D721Med (cell line): ENCODE measurements around the gene FOXJ2.
"Not testable (repeated sequence)": the region's sequence is repeated elsewhere in the genome, so short reads cannot be mapped to it uniquely, and the experiment has no call there.

Experiments used
- DNase-seq: peaks from one replicate; pipeline ENCODE4 v3.0.0; 2011; ENCODE audit warnings: low spot score; ENCODE audit not compliant: insufficient read length
- FAIRE-seq: peaks from 2 replicates; lab custom pipeline; 2011; peaks lifted over from hg19 to GRCh38; lab: Jason Lieb, UNC
- TF ChIP-seq, protein P1 (sequence below): IDR thresholded peaks from 2 replicates; pipeline ENCODE4 v1.5.1; 2012; ENCODE audit warnings: mild to moderate bottlenecking, control low read depth; ENCODE audit not compliant: insufficient read depth; ENCODE audit errors: missing control alignments

The FOXJ2 gene

DNA sequence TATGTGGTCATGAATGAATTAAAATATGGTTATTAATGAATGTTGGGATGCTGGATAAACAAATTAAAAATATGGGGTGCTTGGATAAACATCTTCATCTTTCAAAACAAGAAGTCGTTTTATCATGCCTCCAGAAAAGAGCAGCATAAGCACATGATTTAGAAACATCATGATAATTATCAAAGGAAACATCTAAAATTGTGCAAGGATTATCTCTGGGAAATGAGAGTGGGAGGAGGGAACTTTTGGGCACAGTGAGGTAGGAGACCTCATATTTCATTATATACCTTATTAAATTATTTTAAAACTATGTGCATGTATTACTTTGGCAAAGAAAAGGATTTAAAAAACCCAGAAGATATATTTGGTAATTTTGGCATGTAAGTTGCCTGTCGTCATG is 24.8 kb downstream of the FOXJ2 start:
- FAIRE-seq (no peak), DNase-seq (no peak)
- TF ChIP-seq, protein P1, sequence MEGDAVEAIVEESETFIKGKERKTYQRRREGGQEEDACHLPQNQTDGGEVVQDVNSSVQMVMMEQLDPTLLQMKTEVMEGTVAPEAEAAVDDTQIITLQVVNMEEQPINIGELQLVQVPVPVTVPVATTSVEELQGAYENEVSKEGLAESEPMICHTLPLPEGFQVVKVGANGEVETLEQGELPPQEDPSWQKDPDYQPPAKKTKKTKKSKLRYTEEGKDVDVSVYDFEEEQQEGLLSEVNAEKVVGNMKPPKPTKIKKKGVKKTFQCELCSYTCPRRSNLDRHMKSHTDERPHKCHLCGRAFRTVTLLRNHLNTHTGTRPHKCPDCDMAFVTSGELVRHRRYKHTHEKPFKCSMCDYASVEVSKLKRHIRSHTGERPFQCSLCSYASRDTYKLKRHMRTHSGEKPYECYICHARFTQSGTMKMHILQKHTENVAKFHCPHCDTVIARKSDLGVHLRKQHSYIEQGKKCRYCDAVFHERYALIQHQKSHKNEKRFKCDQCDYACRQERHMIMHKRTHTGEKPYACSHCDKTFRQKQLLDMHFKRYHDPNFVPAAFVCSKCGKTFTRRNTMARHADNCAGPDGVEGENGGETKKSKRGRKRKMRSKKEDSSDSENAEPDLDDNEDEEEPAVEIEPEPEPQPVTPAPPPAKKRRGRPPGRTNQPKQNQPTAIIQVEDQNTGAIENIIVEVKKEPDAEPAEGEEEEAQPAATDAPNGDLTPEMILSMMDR = no peak

- DNase-seq (no peak), FAIRE-seq (no peak)
- TF ChIP-seq, protein P1 = no peak
Observed at GRCh38 chr12:8057839-8058238, 25.3 kb downstream of the FOXJ2 start.

- FAIRE-seq (no peak), DNase-seq (no peak)
- TF ChIP-seq, protein P1 = no peak
Observed at GRCh38 chr12:8058506-8058905, 26.0 kb downstream of the FOXJ2 start.

- DNase-seq = no peak
- no peak for FAIRE-seq
- TF ChIP-seq, protein P1 = no peak
Observed at GRCh38 chr12:8064131-8064530, 31.6 kb downstream of the FOXJ2 start.

DNA sequence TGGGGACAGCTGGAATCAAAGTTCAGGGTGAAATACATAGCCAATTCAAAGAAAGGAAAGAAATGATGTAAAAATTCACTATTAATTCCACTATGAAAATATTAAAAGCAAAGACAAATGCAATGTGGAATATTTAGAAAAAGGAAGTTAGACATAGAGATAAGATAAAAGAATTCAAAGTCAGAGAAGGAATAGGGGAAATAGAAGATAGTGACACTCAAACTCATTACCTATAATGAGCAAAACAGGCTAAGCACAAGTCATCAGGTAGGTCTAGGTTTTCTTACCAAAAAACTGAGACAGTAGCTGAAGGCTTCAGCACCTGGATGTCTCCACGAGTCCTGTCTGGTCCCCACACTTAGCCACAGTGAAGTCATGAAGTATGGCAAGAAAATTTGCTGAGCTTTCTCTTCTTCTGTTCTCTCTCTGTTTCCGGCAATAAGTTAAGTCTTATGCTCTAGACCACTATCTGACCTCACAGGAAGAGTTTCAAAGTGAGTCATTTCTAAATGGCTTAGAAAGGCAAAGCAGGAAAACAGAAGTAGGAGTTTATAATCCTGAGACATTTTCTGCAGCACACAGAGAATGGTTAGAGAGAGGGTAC is 33.6 kb downstream of the FOXJ2 start, which contains the start of gene C3AR1:
TSS of gene C3AR1 (minus strand) at position 369 of the 604 bp plus-strand sequence. CDS start 6,174 bp downstream, outside the sequence.
- FAIRE-seq (no peak), DNase-seq (no peak)
- TF ChIP-seq, protein P1 = no peak

DNA sequence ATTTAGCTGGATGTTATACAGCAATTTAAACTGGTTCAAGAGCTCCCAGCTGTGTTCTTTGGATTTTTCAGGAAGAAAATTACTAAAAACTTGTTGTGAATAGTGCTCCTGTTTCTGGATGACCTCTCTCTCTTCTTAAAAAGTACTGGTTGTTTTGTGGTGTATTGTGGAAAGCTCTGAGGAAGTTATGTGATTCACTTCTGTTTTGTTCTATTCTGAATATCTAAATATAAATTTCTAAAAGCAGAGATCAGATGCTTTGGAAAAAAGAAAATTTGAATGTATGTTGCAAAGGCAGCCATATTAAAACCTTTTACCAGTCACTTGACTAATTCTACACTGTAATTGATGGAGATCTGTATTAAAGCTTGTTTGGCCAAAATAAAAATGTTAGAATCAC is 37.1 kb downstream of the FOXJ2 start:
- no peak for FAIRE-seq
- DNase-seq = no peak
- TF ChIP-seq, protein P1 = no peak

DNA sequence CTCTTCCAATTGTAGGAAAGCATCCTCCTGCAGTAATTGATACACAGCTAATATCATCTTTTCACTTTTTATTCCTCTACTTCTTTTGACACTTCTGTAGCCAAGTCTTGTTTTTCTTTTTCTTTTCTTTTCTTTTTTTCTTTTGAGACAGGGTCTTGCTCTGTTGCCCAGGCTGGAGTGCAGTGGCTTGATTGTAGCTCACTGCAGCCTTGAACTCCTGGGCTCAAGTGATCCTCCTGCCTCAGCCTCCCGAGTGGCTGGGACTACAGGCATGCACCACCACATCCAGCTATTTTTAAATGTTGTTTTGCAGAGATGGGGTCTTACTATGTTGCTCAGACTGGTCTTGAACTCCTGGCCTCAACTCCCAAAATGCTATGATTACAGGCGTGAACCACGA is 39.3 kb downstream of the FOXJ2 start:
- DNase-seq, FAIRE-seq: not testable (repeated sequence)
